ENCODE measurements around the gene RGCC. TPM values are rescaled to one million over a fixed set of nuclear protein-coding genes. Genes with fewer than 3 reads are reported as not detected.

RGCC gene
- total RNA-seq, 2 experiments from 2014 or later: 25.5 to 34.7 TPM

DNA sequence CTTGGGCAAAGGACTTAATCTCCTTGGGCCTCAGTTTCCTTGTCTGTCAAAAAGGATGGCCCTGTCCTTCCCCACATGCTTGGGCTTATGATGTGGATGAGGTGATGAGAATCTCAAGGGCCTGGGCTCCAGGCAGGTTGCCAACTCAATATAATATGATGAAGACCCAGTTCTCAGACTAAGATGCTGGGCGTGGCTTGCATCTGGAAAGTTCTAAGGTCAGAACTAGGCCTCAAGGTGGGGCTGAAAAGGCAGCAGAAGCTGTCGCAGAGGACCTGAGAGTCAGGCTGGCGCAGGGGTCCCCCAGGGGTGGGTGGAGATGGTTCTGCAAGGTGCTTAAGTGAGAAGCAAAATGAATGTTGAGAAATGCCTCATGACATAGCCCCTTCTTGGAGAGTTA, 58.8 kb downstream of the RGCC start:
- H3K4me3 Mint-ChIP-seq: no peak overlapping the region
- no peaks in the 10 kb centered on the region for H3K4me1 Mint-ChIP-seq
- no peak overlapping the region for H3K27ac Mint-ChIP-seq
- CTCF ChIA-PET: interaction anchor here (0.9 to 1.3 kb wide), 2 partner anchors 40 to 57 kb away, joined by 3 read pairs; no protein-coding TSS in a partner anchor
- no peak for DNase-seq
- H3K27me3 Mint-ChIP-seq: no peaks in the 10 kb centered on the region
- no peak for ATAC-seq
- H3K9me3 Mint-ChIP-seq (ENCODE audit: low read depth): no peaks in the 10 kb centered on the region
- no peaks in the 10 kb centered on the region for H3K36me3 Mint-ChIP-seq

DNA sequence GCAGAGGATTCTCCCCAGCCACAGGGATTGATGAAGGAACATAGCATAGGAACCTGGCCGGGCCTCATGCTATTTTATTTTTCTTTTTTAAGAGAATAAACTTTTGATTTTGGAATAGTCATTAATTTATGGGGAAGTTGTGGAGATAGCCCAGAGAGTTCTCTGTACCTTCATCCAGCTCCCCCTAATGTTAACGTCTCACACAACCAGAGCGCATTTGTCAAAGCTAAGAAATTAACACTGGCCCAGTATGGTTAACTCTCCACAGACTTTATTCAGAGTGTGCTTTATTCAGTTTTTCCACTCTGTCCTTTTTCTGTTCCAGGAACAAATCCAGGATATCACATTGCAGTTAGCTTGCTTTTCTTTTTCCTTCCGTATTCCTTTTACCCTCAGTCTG, 59.4 kb downstream of the RGCC start:
- no peaks in the 10 kb centered on the region for H3K27me3 Mint-ChIP-seq
- H3K27ac Mint-ChIP-seq: no peak overlapping the region
- no peaks in the 10 kb centered on the region for H3K4me1 Mint-ChIP-seq
- DNase-seq: no peak
- H3K4me3 Mint-ChIP-seq: no peak overlapping the region
- ATAC-seq: no peak
- H3K36me3 Mint-ChIP-seq: no peaks in the 10 kb centered on the region
- H3K9me3 Mint-ChIP-seq (ENCODE audit: low read depth): no peaks in the 10 kb centered on the region
- CTCF ChIA-PET: interaction anchor here (0.9 kb wide), 1 partner anchor 39 kb away, joined by 3 read pairs; no protein-coding TSS in a partner anchor

DNA sequence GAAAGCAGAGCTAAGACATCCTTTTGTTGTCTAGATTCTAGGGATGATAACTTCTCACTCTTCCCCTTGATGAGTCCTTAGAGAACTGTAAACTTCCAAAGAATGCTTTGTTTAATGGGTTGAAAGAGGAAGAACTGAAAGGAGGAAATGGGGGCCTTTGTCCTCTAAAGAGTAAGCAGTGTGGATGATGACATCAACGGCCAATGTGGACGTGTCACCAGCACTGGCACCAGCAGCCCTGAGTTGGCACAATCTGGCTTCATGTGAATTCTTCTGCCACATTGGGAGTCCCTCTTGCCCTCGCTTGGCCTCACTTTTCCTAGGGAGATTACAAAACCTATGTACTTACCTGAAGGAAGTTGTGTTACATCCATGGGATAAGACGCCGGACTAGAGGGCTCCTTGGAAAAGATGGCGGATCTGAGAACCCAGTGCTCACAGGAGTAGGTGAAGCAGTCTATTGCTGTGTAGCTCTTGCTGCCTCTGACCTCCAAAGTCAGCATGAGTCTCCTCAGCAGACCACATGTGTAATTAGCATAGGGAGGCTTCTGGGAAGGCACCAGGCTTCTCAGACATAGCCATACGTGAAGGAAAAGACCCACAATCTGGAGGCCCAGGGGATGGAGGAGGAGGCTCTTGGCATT, 62.8 kb downstream of the RGCC start:
- no peak for ATAC-seq
- CTCF ChIA-PET: no interaction called here
- Mint-ChIP-seq H3K27ac (no peak overlapping the region), H3K27me3 (no peaks in the 10 kb centered on the region), H3K4me1 (no peaks in the 10 kb centered on the region), H3K9me3 (ENCODE audit: low read depth) (no peaks in the 10 kb centered on the region), H3K4me3 (no peak overlapping the region), H3K36me3 (no peaks in the 10 kb centered on the region)
- no peak for DNase-seq

Other genes with a start within 250 kb of the RGCC start
- 10 to 100 TPM; 22.2 to 23.3 TPM for gene MTRF1, start 194.0 kb upstream of the RGCC start, total RNA-seq
- gene NAA16, start 146.3 kb upstream of the RGCC start, total RNA-seq: 10 to 100 TPM; 27.8 to 27.9 TPM

Data from activated CD8-positive, alpha-beta memory T cell treated with anti-CD3 and anti-CD28 coated beads, Interleukin-2, amount 10 ng/mL, durations not matched to agents 7 days and 5 days (primary cell).